GM21737 (cell line): ENCODE measurements around the gene ZDHHC8.

Source experiments
- ATAC-seq: cut with Tn5 transposase; IDR thresholded peaks from one replicate; pipeline ENCODE4 v1.9.1; 2021; ENCODE audit warnings: mild to moderate bottlenecking, moderate library complexity; ENCODE audit not compliant: unreplicated experiment

Gene ZDHHC8

DNA sequence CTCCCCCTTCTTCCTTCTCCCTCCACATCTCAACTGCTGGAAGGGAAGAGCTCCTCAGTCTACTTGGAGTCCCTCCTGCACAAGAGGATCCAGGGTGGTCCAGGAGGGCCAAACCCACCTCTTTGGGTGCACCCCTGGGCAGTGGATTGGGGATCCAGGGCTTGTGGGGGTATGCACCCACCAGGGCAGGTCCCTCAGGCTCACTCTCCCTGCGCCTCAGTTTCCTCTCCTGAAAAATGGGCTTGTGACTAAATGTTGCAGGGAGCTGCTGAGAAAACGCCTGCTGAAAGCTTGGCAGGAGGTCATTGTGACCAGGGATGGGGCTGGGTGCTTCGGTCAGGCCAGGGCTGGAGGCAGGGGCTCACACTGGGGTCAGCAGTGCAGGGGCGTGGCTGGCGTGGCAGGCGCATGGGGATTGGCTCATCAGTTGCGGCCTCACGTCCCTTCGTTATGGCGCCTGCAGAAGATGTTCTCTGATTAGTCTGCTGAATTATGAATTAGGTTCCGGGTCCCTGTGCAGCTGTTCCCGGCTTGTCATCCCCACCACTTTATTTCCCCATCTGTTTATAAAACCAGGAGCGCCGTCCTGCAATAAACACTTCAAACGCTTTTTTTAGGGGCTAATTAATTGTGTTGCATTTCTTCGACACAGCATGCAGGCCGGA, 44.9 kb downstream of the ZDHHC8 start:
- no peak for ATAC-seq

DNA sequence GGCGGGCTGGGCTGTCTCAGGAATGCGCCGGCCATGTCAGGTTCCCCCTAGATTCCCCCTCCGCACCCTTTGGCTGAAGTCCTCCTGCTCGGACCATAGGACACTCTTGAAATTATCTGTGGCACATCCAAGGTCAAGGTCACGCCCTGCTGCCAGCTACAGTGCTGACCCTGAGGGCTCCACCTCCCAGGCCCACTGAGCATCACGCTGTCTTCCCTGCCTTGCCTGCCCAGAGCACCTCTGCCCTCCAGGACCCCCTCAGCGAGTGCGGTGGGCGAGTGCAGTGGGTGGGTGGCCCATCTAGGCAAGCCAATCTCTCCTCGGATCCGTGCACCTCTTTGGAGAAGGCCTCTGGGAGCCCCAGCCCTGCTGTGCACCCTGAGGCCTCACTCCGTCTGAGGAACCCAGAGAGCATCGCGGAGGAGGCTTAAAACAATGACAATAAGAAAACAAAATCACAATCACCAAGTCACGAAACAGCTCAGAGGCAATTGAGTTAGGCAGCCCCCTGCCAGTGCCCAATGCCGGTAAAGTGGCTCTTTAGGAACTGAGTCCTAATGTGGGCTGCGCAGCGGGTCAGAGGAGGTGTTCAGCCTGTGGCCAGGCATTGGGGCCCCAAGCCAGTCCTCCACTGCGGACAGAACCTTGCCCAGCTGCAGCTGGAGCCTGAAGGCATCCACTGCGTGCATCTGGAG, 45.8 kb downstream of the ZDHHC8 start:
- no peak for ATAC-seq

DNA sequence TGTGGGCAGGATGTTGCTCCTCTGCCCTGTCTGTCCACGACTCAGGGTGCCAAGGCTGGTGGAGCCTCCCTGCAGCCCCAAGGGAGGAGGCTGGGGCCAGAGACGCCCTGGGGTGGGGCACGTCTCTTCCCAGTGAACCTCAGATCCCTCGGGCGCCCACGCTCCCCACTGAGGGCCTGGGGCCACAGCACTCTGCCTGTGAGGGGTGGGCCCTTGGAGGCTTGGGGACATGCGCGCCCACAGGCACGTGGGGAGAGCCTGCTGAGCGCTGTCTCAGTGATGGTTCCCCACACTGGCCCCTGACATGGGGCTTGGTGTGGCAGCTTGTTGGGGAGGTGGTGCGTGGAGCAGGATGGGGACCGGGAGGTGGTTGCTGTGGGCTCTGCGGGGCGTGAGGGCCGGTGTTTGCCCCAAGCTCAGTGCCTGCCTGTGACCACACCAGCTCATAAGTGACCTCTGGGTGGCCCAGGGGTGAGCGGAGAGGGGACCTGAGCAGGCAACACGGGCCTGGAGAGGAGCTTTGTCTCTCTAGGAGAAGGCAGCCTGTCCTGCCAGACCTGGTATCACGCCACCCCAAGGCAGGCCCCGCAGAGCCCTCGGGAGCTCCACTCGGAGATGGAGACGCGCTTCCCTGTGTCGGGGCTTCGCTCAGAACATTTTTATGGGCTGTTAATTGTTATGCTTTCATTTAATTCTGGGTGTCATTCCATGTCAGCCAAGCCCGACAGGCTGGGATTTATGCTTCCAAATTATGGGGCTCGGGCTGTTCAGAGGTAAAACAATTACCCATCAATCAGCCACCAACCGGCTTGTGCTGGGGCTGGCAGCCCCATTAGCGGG, 46.7 kb downstream of the ZDHHC8 start:
- ATAC-seq, result no peak

DNA sequence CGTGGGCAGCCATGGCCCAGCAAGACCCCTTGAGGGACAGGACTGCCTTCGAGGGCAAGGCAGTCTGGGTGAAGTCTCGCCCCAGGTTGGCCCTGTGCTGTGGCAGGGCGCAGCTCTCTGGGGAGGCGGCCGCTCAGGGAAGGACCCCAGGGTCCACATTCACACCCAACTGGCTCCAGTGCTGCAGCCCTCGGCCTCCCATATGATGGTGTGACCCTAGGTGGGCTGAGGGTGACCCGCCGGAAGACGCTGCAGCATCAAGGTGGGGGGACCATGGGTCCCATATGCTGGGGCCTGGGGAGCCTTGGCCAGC, 47.3 kb downstream of the ZDHHC8 start:
- no peak for ATAC-seq

DNA sequence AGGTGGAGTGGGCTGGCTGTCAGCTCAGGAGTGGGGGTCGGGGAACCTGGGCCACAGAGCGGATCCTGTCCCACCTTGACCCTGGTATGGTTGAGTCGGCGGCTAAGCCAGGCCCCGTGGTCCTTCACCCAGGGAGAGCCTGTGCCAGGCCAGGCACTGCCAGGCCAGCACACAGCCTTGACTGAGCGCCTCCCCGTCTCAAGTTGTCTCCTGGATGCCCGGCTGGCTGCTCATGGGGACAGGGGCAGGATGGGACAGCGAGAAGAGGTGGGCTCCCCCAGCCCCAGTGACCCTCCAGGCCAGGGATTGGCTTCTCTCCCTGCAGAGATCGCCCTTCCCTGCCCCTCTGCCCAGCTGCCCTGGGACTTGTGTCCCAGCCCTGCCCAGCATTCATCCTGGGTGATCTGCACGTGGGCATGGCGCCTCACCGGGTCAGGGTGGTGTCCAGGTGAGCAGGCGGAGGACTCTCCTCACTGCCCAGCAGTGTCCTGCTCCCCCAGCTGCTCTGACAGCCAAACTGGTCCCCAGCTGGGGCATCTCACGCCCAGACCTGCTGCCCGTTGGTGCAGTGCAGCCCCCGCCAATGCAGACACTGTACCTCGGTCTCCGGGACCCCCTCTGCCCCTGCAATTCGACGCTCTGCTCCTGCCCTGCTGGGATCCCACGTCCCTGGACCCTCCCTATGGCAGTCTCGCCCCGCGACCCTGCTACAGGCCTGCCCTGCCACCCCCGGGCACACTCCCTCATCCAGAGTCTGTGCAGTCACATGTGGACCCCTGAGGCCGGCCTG, 48.0 kb downstream of the ZDHHC8 start:
- ATAC-seq, result no peak

DNA sequence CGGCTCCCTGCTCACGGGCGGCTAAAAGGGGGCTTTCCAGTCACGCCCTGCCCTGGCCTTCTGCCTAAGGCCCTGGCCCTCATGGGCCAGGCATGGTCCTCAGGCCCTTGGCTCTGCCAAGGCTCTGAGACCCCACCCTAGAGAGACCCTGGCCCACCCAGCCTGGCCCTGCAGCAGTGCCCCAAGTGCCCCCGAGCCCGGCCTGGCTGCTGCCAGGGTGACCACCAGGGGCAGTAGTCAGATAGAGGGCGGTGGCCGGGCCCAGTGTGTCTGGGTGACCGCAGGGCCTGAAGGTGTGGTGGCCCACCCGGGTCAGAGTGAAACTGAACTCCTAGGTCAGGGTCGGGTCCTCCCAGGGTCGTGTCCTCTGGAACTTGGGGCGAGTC, 48.6 kb downstream of the ZDHHC8 start:
- ATAC-seq, result no peak

DNA sequence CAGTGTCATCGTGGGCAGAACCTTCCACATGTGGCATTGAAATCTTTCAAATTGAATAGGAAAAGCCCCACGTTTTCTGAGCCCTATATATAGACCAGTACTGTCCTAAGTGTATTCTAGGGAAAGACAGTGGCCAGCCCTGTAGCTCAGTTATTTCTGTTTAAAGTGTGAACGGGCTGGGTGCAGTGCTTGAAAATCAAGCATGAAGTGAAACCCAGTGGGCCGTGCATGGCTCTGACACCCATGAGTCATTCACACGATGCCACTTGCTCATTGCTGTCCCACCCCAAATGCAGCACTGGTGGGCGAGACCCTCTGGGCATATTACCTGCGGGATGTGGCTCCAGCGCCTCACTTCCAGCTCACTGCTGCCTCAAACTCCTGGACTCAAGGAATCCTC, 49.0 kb downstream of the ZDHHC8 start:
- no peak for ATAC-seq

DNA sequence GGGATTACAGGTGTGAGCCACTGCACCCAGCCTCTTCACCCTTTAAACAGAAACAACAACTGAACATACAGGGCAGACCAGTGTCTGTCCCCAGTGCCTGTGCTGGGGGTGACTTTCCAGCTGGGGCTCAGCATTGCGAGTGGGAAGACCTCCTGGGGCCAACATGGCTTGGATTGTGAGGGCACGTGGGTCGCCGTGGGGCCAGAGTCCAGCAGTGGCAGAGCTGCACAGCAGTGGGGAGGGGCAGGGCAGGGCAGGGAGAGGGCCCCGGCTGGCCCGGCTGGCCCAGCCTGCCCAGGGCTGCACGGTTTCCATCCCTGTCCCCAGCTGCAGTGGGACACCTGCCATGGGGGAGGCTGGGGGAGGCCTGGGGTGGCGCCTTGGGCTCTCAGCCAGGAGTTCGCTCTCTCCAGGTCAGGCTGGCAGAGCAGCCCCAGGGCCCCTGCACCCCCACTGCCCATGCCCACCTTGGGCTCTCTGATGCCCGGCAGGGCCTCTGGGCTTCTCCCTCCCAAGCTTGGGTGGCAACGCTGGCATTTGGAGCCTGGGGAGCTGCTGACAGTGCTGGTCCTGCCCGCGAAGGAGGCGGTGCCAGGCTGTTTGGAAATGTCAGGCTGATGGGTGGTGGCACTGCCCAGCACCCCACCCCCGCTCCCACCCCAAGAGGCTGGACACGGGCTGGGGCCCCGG, 49.7 kb downstream of the ZDHHC8 start:
- no peak for ATAC-seq

DNA sequence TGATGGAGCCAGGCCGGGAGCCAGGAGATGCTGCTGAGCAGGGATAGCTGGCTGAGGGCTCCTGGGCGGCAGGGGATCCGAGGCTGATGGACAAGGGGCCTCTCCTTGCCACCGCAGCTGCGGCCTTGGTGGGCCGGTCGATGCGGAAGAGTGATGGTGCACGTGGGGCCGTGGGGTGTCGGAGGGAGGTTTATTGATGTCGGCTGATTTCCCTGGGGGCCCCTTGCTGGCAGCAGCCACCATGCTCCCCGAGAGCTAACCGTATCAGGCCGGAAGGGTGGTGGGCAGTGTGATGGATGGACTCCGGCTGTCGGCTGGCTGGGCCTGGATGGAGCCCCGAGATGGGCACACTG, 50.3 kb downstream of the ZDHHC8 start:
- no peak for ATAC-seq

DNA sequence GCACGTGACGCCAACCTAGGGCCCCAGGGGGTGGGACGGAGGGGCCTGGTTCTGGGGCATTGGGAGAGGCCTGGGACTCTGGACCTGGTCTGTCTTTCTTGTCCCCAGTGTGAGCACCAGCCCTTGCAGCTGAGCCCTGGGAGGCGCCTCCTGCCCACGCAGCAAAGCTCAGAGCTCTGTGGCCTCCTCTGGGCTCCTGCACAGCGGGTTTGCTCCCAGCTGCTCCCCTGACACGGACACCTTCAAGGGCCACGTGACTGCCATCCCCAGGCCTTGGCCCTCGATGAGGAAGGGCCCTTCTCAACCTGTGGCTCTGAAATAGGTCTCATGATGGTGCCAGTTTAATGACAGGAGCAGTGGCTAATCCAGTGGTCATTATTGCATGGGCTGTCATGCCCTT, 50.8 kb downstream of the ZDHHC8 start:
- ATAC-seq, result no peak

DNA sequence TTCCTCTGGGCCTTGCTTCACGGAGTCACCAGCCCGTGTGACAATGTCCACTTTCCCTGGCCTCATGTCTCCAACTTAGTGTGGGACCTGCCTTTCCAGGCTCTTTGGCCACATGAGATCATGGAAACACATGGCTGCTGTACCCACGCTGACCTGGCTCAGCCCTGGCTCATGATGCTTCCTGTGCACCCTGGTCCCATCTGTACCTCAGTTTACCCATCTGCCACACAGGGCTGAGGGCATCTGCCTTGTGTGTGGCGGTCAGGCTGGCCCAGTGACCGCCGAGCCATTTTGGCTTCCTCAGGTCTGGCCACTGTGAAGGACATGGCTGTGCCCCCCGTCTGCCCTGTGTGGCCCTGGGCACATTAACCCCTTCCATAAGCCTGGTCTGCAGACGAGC, 51.5 kb downstream of the ZDHHC8 start:
- no peak for ATAC-seq

DNA sequence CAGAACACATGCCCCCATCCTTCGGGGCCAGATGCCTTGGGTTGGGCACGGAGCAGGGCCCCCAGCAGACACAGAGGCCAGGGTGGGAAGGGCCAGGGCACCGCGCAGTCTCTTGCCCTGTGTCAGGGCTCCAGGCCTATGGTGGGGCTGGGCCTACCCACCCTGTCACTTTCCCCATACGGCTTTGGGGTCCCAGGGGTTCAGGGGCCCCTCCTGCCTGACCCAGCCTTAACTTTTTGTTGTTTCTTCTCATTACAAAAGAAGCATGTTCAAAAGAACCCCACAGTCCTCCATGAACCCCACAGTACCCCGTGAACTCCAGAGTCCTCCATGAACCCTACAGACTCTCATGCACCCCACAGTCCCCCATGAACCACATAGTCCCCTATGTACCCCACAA, 52.2 kb downstream of the ZDHHC8 start:
- ATAC-seq, result no peak

DNA sequence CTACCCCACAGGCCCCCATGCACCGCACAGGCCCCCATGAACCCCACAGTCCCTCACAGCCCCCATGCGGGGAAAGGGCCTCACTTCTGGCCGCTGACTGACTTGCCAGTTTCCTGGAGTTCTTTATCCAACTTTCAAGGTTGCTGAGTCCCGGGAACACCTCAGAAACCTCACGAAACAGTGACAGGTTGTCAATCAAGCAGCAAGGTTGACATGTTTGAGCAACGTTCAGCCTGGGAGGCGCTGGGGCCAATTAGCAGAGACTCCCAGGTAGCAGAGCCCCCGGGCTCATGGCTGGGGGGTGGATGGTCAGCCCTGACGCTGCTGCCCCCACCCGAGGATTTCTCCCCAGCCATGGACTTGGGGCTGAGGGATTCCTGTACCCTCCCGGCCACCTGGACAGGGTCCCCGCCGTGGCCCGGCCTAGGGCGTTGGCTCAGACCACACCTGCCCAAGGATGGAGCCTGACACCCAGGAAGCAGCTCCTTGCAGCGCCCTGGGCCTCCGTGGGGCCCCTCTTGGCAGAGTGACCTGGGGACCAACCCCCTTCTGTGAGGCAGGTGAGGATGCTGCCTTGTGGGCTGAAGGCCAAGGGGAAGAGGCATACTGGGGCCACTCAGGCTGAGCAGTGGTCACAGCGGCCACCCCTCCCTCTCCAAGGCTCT, 53.0 kb downstream of the ZDHHC8 start:
- no peak for ATAC-seq

DNA sequence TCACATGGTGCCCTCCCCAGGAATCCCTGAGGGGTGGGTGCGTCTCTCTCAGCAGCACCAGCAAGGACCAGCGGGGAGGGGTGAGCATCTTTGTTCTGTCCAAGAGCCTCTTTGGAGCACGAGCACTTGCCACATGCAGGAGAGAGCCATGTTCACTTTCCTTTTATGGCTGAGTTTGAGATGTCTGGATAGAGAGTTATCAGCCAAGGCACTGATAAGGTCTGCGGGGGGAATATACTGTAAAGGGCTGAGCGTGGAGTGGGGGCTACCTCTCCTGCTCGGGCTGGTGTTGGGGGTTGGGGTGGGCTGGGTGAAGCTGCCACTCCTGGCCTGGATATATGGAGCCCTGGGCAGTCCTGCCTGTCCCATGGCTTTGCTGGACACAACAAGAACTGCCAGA, 54.1 kb downstream of the ZDHHC8 start:
- ATAC-seq, result no peak

DNA sequence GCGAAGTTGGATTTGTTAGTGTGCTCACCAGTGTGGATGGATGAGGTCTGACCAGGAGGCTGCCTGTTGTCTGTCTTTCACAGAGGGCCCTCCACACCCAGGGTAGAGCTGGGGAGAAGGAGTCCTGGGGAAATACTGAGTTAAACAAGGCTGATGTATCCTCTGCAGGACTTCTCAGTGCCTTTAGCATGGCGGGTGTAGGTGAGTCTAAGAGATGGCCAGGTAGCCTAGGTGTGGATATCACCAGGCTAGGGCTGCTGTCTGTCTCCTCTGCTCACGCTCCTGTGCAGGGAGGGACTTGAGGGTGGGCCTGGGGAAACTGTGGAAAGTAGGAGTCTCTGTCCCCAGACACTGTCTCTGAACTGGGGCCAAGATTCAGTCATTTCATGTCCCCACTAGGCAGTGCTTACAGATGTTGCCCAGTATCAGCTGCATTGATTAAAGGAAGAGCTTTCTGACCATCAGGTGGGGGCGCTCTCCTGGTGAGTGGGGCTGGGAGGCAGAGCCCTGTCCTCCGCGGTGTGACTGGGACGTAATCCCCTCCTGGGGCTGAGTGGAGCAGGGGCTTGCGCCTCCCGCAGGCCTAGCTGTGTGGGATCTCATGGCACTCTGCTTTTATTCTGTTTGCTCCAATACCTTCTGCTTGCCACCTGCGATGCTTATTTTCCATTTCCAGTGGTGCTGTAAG, 54.7 kb downstream of the ZDHHC8 start:
- ATAC-seq, result no peak

DNA sequence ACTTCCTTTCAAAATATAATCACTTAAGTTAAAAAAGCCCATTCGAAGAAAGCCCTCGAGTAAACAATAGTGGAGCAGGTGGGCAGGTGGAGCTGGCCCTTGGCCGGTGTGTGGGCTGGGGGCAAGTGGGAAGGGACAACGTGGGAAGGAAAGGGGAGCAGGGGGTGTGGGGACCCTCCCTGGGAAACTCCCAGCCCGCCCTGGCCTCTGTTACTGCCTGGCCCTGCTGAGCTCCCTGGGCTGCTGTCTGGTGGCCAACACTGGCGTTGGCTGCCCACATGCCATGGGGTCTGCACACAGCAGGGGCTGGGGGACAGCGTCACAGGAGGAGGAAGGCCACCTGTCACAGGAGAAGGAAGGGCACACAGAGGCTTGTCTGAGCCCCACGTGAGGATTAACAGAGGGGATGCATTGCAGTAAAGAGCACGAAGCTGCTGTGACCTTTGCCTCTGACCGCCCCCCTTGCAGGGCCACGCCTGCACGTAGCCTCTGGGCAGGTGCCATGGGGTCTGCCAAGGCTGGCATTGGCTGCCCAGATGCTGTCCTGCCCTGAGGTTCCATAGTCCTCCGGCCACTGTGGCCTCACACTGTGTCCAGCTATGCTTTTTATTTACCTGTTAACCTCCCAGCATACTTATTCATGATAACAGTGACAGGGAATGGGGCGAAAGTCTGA, 55.4 kb downstream of the ZDHHC8 start:
- no peak for ATAC-seq

DNA sequence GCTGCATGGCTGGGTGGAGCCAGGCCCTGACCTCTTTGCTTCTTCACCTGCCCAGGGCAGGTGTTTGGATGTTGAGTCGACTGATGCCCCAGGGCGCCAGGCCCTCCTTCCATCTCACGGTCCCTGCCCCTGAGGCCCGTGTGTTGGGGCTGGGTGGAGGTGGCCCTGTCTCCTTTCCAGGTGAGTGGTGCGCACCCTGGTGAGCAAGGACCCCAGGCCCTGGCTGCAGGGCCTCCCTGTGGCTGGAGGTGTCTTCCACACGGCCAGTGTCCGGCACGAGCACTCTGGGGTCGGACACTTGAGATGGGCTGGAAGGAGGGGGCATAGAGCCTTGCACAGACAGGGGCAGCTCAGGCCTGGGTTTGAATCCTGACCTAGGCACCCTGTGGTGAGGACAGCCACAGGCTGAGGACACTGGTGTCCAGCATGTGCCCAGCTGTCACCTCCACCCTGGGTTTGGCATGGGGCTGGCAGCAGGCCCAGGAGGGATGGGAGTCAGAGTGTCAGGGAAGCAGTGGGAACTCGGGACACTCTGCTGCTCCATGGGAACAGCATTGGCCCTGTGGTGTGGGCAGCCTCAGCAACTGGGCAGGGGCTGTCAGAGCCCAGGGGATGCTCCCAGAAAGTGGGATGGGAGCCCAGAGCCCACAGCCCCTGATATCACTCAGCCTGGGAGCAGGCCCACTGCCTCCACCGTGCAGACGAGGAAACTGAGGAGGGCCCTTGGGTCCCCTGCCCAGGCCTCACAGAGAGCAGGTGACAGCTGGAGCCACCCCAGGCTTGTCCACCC, 56.4 kb downstream of the ZDHHC8 start:
- no peak for ATAC-seq

DNA sequence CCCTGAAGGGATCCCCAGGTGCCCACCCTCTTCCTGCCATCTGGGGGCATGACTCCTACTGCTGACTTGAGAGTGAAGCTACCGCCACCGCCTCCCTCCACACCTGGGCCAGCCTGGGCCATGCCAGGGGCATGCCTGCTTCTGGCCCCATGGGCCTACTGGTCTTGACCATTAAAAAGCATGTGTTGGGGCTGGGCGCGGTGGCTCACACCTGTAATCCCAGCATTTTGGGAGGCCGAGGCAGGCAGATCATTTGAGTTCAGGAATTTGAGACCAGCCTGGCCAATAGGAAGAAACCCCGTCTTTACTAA, 56.9 kb downstream of the ZDHHC8 start:
- no peak for ATAC-seq
